ENCODE measurements around the gene ASXL3. TPM values are rescaled to one million over a fixed set of nuclear protein-coding genes. Genes with fewer than 3 reads are reported as not detected.

The ASXL3 gene
- total and polyA plus RNA-seq, 10 of the 15 experiments (the other 5 are each of a cell fraction or from before 2014, with no cell fraction given) = 0.15 TPM; not detected in 9

GRCh38 chr18:33745151-33745795 is 167.3 kb downstream of the ASXL3 start:
- SMC1A ChIA-PET (ENCODE audit: uncharacterized antibody, unreplicated experiment) = no interaction called here

More at GRCh38 chr18:33745151-33745795, 167.3 kb downstream of the ASXL3 start:
- no peak overlapping the region for H2AFZ ChIP-seq (ENCODE audit: control insufficient read depth, low read depth, low read length)
- ChIA-PET POLR2A (no interaction called here), CTCF (interaction anchor here (0.9 to 1.2 kb wide), 3 partner anchors 8 to 80 kb away, joined by 3 to 5 read pairs (median 4); no protein-coding TSS in a partner anchor), RAD21 (ENCODE audit: unreplicated experiment) (no interaction called here)
- no peak overlapping the region for H3K27ac ChIP-seq (ENCODE audit: control insufficient read depth, insufficient read depth)
- H3K79me2 ChIP-seq (ENCODE audit: control insufficient read depth, insufficient read depth, low read length) = no peaks in the 10 kb centered on the region
- no peak overlapping the region for H3K4me2 ChIP-seq (ENCODE audit: control insufficient read depth, insufficient read depth)
- intact Hi-C loops (cut with micrococcal nuclease; ENCODE audit: unreplicated experiment) (no loop called here), in situ Hi-C loops (cut with MboI) (no loop called here)
- 51% methylated on average over 8 of the region's 8 CpGs for WGBS (ENCODE audit: insufficient coverage, insufficient replicate concordance, low lambda C conversion rate, missing lambda C conversion rate)
- no peaks in the 10 kb centered on the region for H3K36me3 ChIP-seq (ENCODE audit: control insufficient read depth in 2 of 2, insufficient read depth in 2 of 2, low read length in 1 of 2)
- ATAC-seq = no peak
- FAIRE-seq = no peak
- H4K20me1 ChIP-seq (ENCODE audit: control insufficient read depth, insufficient read depth) = no peaks in the 10 kb centered on the region
- H3K9me3 ChIP-seq (replicated peaks; ENCODE audit: control insufficient read depth, insufficient read depth, low read length) = no peaks in the 10 kb centered on the region
- BruUV-seq (replicated peaks) = no TSS peak
- TF ChIP-seq NFYA (IDR thresholded peaks at IDR 0.05; ENCODE audit: borderline replicate concordance, low read depth, low read length) (no peak), SKIL (IDR thresholded peaks at IDR 0.05; ENCODE audit: low read depth, poor library complexity, severe bottlenecking) (no peak), CUX1 (IDR thresholded peaks at IDR 0.05; ENCODE audit: insufficient replicate concordance, low read depth, low read length) (no peak), PAX8 (IDR thresholded peaks at IDR 0.05) (no peak), TBL1XR1 (IDR thresholded peaks at IDR 0.05; ENCODE audit: low read depth, low read length) (no peak), MAX (IDR thresholded peaks at IDR 0.05; ENCODE audit: low read depth, low read length) (no peak), SUZ12 (IDR thresholded peaks at IDR 0.05; ENCODE audit: unreplicated experiment) (no peak), CREM (IDR thresholded peaks at IDR 0.05; ENCODE audit: low read depth) (no peak), EGR1 (IDR thresholded peaks at IDR 0.05; ENCODE audit: borderline replicate concordance in 1 of 2, low read depth in 2 of 2, low read length in 2 of 2) (no peak), ATF7 (IDR thresholded peaks at IDR 0.05; ENCODE audit: low read depth) (no peak), CEBPB (IDR thresholded peaks at IDR 0.05; ENCODE audit: borderline replicate concordance in 1 of 2, low read depth in 2 of 2, low read length in 2 of 2) (no peak)
- H3K27me3 ChIP-seq (replicated peaks in 1 of 2; ENCODE audit: control insufficient read depth in 2 of 2, insufficient read depth in 2 of 2, low read length in 1 of 2) = no peaks in the 10 kb centered on the region; a peak in 2 of 4 replicates
- no peaks in the 10 kb centered on the region for H3K4me1 ChIP-seq (ENCODE audit: control insufficient read depth, insufficient read depth, low read length)
- no peak overlapping the region for H3K4me3 ChIP-seq
- no peak for DNase-seq (ENCODE audit: low read depth, low spot score)
- no peak overlapping the region for H3K9ac ChIP-seq (ENCODE audit: control insufficient read depth, insufficient read depth, low read length)

Measured in GM12878 (cell line).